Peyer's patch (tissue), 4 donors: ENCODE measurements around the gene EPB41L3. TPM values are rescaled to one million over a fixed set of nuclear protein-coding genes. Genes with fewer than 3 reads are reported as not detected.

ENCODE experiments used
- DNase-seq, 3 donors: peaks; one replicate each; pipeline ENCODE4 v3.0.0-alpha.2; 2017 to 2019
- H3K27ac ChIP-seq, 4 donors: fragments of 200-600 bp; sonication (generic); one replicate each; pipeline ENCODE4 v1.5.1; 2016 to 2019
- H3K27me3 ChIP-seq, 2 donors: fragments of 200-600 bp; sonication (generic); one replicate each; pipeline ENCODE4 v1.5.1; 2019
- H3K36me3 ChIP-seq, 3 donors: fragments of 200-600 bp; sonication (generic); one replicate each; pipeline ENCODE4 v1.5.1; 2016 to 2019
- H3K4me1 ChIP-seq, 4 donors: fragments of 200-600 bp; sonication (generic); one replicate each; pipeline ENCODE4 v1.5.1; 2016 to 2019
- H3K4me3 ChIP-seq, 4 donors: fragments of 200-600 bp; sonication (generic); 1 replicate in 3 of 4; 2 replicates in 1 of 4; pipeline ENCODE4 v1.5.1; 2016 to 2019; ENCODE audit warnings: mild to moderate bottlenecking in 1 of 4
- H3K9me3 ChIP-seq, 4 donors: fragments of 200-600 bp; sonication (generic); one replicate each; pipeline ENCODE4 v1.5.1; 2016 to 2019; ENCODE audit warnings: mild to moderate bottlenecking in 1 of 4
- CTCF ChIP-seq, 6 experiments: fragments of 450-650 bp in 4 of 6; fragments of 200-600 bp in 2 of 6; sonication (generic) in 1 of 6; IDR thresholded peaks; one replicate each; pipeline ENCODE4 v1.5.1; 2017 to 2019; ENCODE audit warnings: antibody characterized with exemption in 6 of 6, mild to moderate bottlenecking in 3 of 6, moderate library complexity in 1 of 6
- POLR2A ChIP-seq, 2 donors: fragments of 450-650 bp; IDR thresholded peaks; one replicate each; pipeline ENCODE4 v1.5.1; 2017; ENCODE audit warnings: antibody characterized with exemption in 2 of 2, mild to moderate bottlenecking in 2 of 2, moderate library complexity in 2 of 2
- total RNA-seq, 4 donors: library from RNA; depleted of rRNA; stranded (reverse); fragments of >200 nt; gene quantifications; one replicate each; pipeline ENCODE4 v1.1.0, GENCODE V29; 2016

Gene EPB41L3
- total RNA-seq, 4 donors from 2014 or later = 234 to 251 (median 248) TPM

GRCh38 chr18:5439986-5440696 lies 103.7 kb downstream of the EPB41L3 start:
- no peak for DNase-seq
- H3K27ac ChIP-seq = no peak overlapping the region
- H3K4me1 ChIP-seq = no peaks in the 10 kb centered on the region
- H3K27me3 ChIP-seq = no peaks in the 10 kb centered on the region
- H3K36me3 ChIP-seq = no peaks in the 10 kb centered on the region
- no peak overlapping the region for H3K4me3 ChIP-seq
- TF ChIP-seq CTCF (IDR thresholded peaks at IDR 0.05) (no peak), POLR2A (IDR thresholded peaks at IDR 0.05) (no peak)
- H3K9me3 ChIP-seq = no peaks in the 10 kb centered on the region

GRCh38 chr18:5434425-5434824 lies 109.4 kb downstream of the EPB41L3 start:
- no peak overlapping the region for H3K4me3 ChIP-seq
- H3K9me3 ChIP-seq = no peaks in the 10 kb centered on the region
- no peak overlapping the region for H3K27ac ChIP-seq
- peaks cover 0 to 12% (median 0%) of the 10 kb centered on the region in 3 donors for H3K36me3 ChIP-seq
- no peaks in the 10 kb centered on the region for H3K4me1 ChIP-seq
- no peak for DNase-seq
- no peaks in the 10 kb centered on the region for H3K27me3 ChIP-seq
- TF ChIP-seq POLR2A (IDR thresholded peaks at IDR 0.05) (no peak), CTCF (IDR thresholded peaks at IDR 0.05) (no peak)

GRCh38 chr18:5431836-5432575 lies 111.8 kb downstream of the EPB41L3 start:
- H3K36me3 ChIP-seq = peaks cover 0 to 12% (median 0%) of the 10 kb centered on the region in 3 donors
- H3K4me3 ChIP-seq = no peak overlapping the region
- H3K27ac ChIP-seq = no peak overlapping the region
- no peaks in the 10 kb centered on the region for H3K27me3 ChIP-seq
- no peak for DNase-seq
- H3K4me1 ChIP-seq = no peaks in the 10 kb centered on the region
- H3K9me3 ChIP-seq = no peaks in the 10 kb centered on the region
- no peak for TF ChIP-seq POLR2A (IDR thresholded peaks at IDR 0.05)
- no peak for TF ChIP-seq CTCF (IDR thresholded peaks at IDR 0.05)

- H3K4me1 ChIP-seq = no peaks in the 10 kb centered on the region
- no peaks in the 10 kb centered on the region for H3K9me3 ChIP-seq
- TF ChIP-seq POLR2A (IDR thresholded peaks at IDR 0.05) (no peak), CTCF (IDR thresholded peaks at IDR 0.05) (no peak)
- H3K27ac ChIP-seq = no peak overlapping the region
- H3K4me3 ChIP-seq = no peak overlapping the region
- H3K36me3 ChIP-seq = peaks cover 0 to 12% (median 0%) of the 10 kb centered on the region in 3 donors
- no peaks in the 10 kb centered on the region for H3K27me3 ChIP-seq
- no peak for DNase-seq
Measured at GRCh38 chr18:5430131-5430530, 113.7 kb downstream of the EPB41L3 start.

DNA sequence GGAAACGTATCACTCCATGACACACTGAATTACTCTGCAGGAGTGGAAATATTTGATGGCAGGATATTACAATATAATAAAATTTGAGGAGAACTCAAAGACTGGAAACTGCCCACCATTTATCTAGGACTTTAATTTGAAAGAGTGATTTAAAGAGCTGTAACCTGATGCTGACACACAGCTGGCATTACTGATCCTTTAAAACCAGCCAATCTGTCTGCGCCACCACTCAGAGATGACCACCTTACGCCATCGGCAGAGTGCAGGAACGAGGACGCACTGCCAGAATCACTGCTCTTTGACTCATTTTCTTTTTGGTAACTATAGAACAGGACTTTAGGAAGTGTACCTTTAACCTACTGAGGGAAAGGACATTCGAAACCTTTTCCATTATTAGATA lies 114.1 kb downstream of the EPB41L3 start:
- no peak for DNase-seq
- Histone ChIP-seq H3K36me3 (peaks cover 0 to 12% (median 0%) of the 10 kb centered on the region in 3 donors), H3K27ac (no peak overlapping the region), H3K4me1 (no peaks in the 10 kb centered on the region), H3K9me3 (no peaks in the 10 kb centered on the region), H3K27me3 (no peaks in the 10 kb centered on the region), H3K4me3 (no peak overlapping the region)
- TF ChIP-seq CTCF (IDR thresholded peaks at IDR 0.05) (no peak), POLR2A (IDR thresholded peaks at IDR 0.05) (no peak)
